GM19324 (cell line): ENCODE data around the gene HDAC9.
A peak's percentile ranks its signal among the peaks of the same experiment; 100 is the strongest.

Experiments
- ATAC-seq: cut with Tn5 transposase; IDR thresholded peaks from one replicate; pipeline ENCODE4 v1.9.1; 2021; ENCODE audit warnings: mild to moderate bottlenecking, moderate library complexity; ENCODE audit not compliant: unreplicated experiment, low FRiP score

The HDAC9 gene

GRCh38 chr7:18495412-18496340 lies at the start of gene HDAC9:
Gene HDAC9 (plus strand): TSS chr7:18495749. CDS start chr7:18496303, 554 bp downstream.
- ATAC-seq = peak; percentile 88

- ATAC-seq = no peak
Observed at GRCh38 chr7:18445916-18446520, 49.5 kb upstream of the HDAC9 start.

GRCh38 chr7:18450019-18450418 lies 45.5 kb upstream of the HDAC9 start:
- ATAC-seq = no peak

- ATAC-seq = no peak
Observed at GRCh38 chr7:18455606-18456005, 39.9 kb upstream of the HDAC9 start.

GRCh38 chr7:18457832-18458231 lies 37.7 kb upstream of the HDAC9 start:
- ATAC-seq = no peak

GRCh38 chr7:18458830-18459229 lies 36.7 kb upstream of the HDAC9 start:
- ATAC-seq = no peak

- ATAC-seq = no peak
Observed at GRCh38 chr7:18459484-18460245, 35.9 kb upstream of the HDAC9 start.

GRCh38 chr7:18461785-18462467 lies 33.6 kb upstream of the HDAC9 start:
- no peak for ATAC-seq

GRCh38 chr7:18464830-18465229 lies 30.7 kb upstream of the HDAC9 start:
- no peak for ATAC-seq

- no peak for ATAC-seq
Observed at GRCh38 chr7:18467011-18467410, 28.5 kb upstream of the HDAC9 start.

- no peak for ATAC-seq
Observed at GRCh38 chr7:18468795-18469194, 26.8 kb upstream of the HDAC9 start.

GRCh38 chr7:18469316-18469715 lies 26.2 kb upstream of the HDAC9 start:
- ATAC-seq = no peak

GRCh38 chr7:18471476-18472160 lies 23.9 kb upstream of the HDAC9 start:
- no peak for ATAC-seq

- ATAC-seq = no peak
Observed at GRCh38 chr7:18472161-18472483, 23.4 kb upstream of the HDAC9 start.

GRCh38 chr7:18473119-18473518 lies 22.4 kb upstream of the HDAC9 start:
- ATAC-seq = no peak

GRCh38 chr7:18474944-18475343 lies 20.6 kb upstream of the HDAC9 start:
- ATAC-seq = no peak

GRCh38 chr7:18475488-18475887 lies 20.1 kb upstream of the HDAC9 start:
- no peak for ATAC-seq

- ATAC-seq = no peak
Observed at GRCh38 chr7:18481776-18482175, 13.8 kb upstream of the HDAC9 start.

- ATAC-seq = no peak
Observed at GRCh38 chr7:18488049-18488448, 7.5 kb upstream of the HDAC9 start.

- ATAC-seq = no peak
Observed at GRCh38 chr7:18489624-18490023, 5.9 kb upstream of the HDAC9 start.
